ENCODE measurements around the gene RRAS.
A peak's percentile ranks its signal among the peaks of the same experiment; 100 is the strongest.

DNA sequence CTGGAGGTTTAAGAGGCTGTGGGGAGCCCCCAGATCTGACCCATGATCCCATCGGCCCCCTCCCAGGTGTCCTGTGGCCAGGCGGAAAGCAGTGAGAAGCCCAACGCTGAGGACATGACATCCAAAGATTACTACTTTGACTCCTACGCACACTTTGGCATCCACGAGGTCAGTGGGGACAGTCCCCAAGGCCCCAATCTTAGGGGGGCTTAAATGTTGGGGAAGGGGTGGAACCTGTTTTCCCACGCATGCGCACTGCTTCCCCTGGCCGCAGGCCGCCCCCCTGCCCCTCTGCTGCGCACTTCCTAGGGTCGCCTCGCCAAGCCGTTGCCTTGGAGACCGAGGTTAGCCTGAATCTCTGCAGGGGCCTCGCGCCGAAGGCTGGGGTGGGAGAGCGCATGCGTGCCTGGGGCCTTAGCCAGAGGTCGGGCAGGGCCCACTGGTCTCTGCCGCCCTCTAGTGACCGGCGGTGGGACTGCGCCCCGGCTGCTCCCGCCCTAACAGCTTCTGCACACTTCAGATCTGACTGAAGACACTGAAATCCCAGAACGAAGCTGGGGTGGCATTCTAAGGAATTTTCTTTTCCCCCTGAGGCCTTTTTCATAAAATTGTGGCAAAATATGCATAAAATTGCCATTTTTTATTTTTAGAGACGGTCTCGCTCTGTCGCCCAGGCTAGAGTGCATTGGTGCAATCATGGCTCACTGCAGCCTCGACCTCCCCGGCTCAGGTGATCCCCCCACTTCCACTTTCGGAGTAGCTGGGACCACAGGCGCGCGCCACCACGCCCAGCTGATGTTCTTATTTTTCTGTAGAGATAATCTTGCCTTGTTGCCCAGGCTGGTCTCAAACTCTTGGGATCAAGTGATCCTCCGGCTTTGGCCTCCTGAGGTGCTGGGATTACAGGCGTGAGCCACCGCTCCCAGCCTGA, 40.7 kb upstream of the RRAS start:
- peak; percentile 97 to 100 (median 99) for TF ChIP-seq CTCF (IDR thresholded peaks at IDR 0.05 in 4 of 5, conservative IDR thresholded peaks at IDR 0.05 in 1 of 5)
- TF ChIP-seq POLR2A (IDR thresholded peaks at IDR 0.05), result no peak
